Fibroblast of peridontal ligament (primary cell): ENCODE results near the gene SPTBN2.

Source experiments
- DNase-seq: peaks from one replicate; pipeline ENCODE4 v3.0.0-alpha.2; 2010; ENCODE audit errors: extremely low read depth

SPTBN2 gene

DNA sequence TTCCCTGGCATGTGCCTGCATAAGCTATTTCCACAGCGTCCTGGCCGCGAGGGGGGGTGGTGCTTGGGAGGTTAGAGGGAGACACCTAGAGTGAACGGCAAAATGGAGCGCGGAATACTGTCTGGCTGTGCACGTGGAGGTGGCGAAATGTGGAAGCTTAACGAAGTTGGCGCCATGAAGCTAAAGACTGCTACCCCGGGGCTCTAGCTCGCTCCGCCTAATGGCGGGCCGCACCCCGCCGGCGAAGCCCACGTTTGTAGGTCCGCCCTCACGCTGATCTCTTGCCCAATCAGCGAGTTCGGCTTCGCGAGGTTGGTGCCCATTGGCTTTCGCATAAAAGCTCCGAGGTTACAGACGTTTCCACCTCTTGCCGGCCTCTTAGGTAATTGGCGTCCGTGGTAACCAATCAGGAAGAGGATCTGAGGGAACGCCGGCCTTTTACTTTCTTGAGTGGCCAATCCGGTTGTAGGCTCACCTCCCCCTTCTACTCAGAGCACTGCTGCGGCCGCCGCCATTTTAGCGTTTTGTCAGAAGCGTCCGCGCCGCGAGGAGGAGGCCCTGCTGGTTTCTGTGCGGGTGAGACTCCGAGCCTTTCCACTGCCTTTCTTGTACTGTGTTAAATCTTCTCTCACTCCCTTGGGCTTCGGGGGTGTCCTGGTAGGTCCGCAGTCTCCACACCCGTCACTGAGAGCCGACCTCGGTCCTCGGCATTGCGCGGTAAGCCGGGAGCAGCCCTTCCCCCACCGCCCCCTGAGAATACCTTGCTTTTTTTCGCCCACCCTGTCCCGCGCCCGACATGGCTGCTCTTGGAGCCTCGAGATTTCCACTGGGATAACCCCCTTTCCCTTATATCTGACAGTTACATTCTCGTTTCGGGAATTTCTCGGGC lies 90.6 kb downstream of the SPTBN2 start, which contains the start of gene RBM4:
TSS of gene RBM4 (plus strand) at position 527 of the 889 bp plus-strand sequence. CDS start 1,009 bp downstream, outside the sequence.
- DNase-seq, result peak; percentile 100

DNA sequence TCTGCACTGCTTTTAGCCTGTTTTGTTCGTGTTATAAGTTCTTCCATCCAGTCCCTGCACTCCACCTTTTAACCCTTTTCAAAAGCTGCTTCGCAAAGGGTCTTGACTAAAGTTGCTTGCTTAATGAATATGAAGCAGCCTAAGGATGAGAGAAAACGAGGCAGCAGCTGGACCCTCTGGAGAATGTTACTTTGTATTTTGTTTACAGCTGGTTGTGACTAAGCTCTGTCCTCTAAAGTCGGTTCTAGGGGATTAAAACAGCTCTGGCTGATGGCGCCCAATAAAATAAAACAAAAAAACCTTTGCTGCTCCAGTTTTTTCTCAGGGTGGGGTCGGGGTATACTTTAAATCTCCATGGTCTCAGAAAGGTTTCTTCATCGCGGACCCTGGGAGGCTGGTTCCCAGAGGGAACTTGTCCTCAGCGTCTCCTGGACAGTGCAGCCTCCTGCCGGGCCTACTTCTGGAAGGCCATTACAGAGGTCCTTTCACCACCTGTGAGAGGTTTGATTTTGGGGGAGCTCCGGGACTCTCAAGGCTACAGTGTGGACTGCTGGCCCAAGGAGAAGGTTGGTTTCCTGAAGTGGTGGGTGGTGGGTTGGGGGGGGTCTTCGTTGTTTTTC lies 91.3 kb downstream of the SPTBN2 start:
- peak; percentile 13 for DNase-seq

DNA sequence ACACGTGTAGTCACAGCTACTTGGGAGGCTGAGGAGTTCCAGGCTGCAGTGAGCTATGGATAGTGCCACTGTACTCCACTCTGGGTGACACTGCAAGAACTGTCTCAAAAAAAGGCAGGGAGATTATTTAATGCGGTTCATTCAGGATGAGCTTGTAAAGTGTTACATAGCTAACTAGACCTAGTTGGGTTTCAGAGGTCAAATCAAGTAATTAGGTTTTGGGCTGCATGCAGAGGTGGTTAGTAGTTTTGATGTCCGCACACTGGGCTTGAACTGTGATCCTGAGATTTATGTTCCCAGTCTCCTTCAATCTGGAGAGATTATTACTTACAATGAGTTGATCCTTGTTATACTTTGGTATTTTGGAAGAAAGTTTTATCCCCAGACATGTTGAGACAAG lies 92.6 kb downstream of the SPTBN2 start:
- no peak for DNase-seq
